22Rv1 (cell line): ENCODE measurements around the gene GSTA2.
"Not testable (repeated sequence)": the region's sequence is repeated elsewhere in the genome, so short reads cannot be mapped to it uniquely, and the experiment has no call there.

ENCODE experiments used
- ZFX ChIP-seq: fragments of 450-650 bp; IDR thresholded peaks from 2 replicates; pipeline ENCODE4 v1.6.1; 2017; ENCODE audit warnings: antibody characterized with exemption, borderline replicate concordance
- TF ChIP-seq, protein P1 (sequence below): fragments of 450-650 bp; IDR thresholded peaks from 2 replicates; pipeline ENCODE4 v1.5.1; 2017; ENCODE audit warnings: mild to moderate bottlenecking

DNA sequence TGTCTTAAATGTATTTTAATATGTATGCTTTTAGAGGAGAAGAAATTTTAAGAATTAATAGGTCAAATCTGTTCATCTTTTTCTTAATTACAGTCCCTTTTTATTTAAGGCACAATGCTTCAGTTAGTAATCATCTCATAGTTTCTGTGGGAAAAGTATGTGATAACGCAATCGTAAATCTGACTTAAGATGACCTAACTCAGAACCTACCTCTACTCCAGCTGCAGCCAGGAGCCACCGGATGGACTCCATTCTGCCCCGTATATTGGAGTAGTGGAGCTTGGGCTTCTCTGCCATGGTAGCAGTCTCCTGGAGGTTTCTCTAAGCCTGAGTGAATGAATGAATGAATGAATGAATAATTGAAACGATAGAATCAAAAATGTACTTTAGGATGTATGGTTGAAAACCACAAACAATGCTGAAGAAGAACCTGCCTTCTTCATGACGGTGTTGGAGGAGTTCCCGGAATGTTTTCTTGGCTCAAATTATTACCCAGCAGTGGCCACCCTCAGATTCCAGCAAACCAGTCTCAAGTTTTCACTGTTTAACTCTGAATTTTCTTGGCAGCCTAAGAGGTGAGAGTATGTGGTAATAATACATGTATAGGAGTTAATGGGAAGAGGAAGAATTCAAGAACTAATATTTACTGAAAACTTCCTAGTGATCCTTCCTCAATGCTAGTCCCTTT is 5.5 kb downstream of the GSTA2 start:
- TF ChIP-seq, protein P1, sequence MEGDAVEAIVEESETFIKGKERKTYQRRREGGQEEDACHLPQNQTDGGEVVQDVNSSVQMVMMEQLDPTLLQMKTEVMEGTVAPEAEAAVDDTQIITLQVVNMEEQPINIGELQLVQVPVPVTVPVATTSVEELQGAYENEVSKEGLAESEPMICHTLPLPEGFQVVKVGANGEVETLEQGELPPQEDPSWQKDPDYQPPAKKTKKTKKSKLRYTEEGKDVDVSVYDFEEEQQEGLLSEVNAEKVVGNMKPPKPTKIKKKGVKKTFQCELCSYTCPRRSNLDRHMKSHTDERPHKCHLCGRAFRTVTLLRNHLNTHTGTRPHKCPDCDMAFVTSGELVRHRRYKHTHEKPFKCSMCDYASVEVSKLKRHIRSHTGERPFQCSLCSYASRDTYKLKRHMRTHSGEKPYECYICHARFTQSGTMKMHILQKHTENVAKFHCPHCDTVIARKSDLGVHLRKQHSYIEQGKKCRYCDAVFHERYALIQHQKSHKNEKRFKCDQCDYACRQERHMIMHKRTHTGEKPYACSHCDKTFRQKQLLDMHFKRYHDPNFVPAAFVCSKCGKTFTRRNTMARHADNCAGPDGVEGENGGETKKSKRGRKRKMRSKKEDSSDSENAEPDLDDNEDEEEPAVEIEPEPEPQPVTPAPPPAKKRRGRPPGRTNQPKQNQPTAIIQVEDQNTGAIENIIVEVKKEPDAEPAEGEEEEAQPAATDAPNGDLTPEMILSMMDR: not testable (repeated sequence)
- TF ChIP-seq ZFX: not testable (repeated sequence)
